ENCODE data around the gene RFX3. TPM values are rescaled to one million over a fixed set of nuclear protein-coding genes. Genes with fewer than 3 reads are reported as not detected.

RFX3 gene
- total RNA-seq, 1 donor from 2014 or later: 16.3 TPM

DNA sequence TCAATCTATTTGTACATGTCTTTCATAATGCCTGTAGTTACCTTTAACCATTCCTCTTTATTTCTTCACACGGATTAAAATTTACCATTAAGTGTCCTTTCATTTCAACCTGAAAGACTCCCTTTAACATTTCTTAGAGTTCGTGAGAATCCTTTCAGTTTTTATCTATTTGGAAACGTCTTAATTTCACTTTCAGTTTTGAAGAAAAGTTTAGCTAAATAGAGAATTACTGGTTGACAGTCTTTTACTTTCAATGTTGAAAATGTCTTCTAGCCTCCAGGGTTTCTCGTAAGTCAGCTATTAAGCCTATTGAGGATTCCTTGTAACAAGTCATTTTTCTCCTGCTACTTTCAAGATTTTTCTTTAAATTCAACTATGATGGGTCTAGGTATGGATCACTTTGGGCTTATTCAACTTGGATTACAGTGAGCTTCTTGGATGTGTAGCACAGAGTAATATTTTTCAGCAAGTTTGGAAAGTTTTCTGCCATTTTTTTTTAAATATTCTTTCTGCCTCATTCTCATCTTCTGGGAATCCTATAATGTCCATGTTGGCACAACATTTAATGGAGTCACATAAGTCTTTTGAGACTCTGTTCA, 48.5 kb downstream of the RFX3 start:
- DNase-seq (ENCODE audit: low spot score): no peak

DNA sequence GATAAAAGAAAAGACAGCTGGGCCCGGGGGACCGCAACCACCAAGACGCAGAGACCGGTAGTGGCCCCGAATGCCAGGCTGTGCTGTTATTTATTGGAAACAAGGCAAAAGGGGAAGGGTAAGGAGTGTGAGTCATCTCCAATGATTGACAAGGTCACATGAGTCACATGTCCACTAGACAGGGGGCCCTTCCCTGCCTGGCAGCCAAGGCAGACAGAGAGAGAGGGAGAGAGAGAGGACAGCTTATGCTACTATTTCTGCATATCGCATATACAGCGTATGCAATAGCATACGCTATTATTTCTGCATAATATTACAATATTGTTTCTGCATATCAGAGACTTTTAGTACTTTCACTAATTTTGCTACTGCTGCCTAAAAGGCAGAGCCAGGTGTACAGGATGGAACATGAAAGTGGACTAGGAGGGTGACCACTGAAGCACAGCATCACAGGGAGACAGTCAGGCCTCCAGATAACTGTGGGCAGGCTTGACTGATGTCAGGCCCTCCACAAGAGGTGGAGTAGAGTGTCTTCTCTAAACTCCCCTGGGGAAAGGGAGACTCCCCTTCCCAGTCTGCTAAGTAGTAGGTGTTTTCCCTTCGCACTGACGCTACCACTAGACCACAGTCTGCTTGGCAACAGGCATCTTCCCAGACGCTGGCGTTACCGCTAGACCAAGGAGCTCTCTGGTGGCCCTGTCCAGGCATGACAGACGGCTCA, 50.3 kb downstream of the RFX3 start:
- DNase-seq (ENCODE audit: low spot score): no peak

DNA sequence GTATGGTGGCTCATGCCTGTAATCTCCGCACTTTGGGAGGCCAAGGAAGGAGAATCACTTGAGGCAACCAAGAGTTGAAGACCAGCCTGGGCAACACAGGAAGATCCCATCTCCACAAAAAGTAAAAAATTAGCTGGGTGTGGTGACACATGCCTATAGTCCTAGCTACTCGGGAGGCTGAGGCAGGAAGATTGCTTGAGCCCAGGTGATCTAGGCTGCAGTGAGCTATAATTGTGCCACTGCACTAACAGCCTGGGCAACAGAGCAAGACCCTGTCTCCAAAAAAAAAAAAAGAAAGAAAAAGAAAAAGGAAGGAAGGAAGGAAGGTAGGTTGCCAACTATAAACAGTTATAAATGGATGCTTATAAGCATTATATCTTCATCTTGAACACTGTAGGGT, 51.0 kb downstream of the RFX3 start:
- no peak for DNase-seq (ENCODE audit: low spot score)

DNA sequence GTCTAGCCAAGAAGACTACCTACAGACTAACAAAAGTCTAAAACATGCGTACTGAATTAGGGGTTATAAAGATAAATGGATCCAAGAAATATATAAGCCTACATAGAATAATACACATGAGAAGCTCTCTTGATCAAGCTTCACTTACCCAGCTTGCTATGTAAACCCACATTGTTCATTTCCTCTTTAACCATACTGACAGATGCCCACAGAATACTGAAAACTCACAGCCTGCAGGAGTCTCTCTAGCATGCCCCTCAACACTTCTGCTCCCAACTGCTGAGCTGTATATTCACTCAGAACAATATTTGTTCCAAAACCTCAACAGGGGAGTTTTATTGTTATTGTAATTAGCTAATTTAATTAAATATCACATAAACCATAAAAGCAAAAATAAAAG, 52.4 kb downstream of the RFX3 start:
- no peak for DNase-seq (ENCODE audit: low spot score)

DNA sequence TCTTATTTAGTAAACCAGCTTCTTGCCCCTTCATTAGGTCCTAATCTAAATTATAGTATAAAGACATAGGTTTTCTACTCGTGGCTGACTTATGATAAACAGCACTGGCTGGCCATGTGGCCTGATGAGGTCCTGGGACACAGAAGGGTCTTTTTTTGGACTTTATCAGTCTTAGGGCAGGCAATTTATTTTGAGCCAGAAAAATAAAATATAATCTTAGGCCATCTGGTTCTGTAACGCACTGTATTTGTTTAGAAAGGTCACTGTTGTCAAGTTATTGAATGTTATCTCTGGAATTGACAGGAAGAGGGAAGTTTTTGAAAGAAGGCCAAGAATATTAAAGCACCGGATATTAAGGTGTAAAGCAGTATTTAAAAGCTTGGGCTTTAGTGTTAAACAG, 53.9 kb downstream of the RFX3 start:
- no peak for DNase-seq (ENCODE audit: low spot score)

DNA sequence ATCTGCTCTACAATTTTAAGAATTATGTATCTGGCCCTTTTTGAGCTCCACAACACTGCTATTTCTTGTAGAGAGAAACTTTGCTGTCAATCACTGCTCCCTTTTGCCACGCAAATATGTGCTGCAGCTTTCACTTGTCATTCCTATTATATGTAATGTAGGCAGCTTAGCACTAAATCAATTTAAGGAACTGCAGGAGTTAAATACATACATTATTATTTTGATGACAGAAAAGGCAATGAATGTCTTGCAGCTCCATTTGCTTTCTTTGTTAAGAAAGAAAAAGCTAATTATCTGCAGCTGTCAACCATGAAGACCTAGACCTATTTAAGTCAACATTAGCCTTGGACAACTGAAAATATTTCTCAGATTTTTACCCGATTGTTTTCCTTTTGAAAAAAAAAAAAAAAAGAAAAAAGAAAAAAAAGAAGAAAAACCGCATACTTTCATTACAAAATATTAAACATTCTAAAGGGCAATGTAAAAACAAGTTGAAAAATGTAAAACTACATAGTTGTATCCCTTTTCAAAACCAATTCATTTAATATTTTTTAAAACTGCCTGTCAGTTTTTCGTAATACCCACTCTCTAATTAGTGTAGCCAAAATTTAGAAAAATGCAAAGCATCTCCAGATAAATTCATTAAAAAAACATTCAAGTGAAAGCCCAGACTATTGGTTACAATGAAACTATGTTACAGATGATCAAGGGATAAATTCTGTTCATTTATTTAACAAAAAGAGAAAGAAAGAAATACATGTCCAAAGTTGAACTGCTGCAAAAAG, 57.2 kb downstream of the RFX3 start:
- DNase-seq (ENCODE audit: low spot score): no peak

DNA sequence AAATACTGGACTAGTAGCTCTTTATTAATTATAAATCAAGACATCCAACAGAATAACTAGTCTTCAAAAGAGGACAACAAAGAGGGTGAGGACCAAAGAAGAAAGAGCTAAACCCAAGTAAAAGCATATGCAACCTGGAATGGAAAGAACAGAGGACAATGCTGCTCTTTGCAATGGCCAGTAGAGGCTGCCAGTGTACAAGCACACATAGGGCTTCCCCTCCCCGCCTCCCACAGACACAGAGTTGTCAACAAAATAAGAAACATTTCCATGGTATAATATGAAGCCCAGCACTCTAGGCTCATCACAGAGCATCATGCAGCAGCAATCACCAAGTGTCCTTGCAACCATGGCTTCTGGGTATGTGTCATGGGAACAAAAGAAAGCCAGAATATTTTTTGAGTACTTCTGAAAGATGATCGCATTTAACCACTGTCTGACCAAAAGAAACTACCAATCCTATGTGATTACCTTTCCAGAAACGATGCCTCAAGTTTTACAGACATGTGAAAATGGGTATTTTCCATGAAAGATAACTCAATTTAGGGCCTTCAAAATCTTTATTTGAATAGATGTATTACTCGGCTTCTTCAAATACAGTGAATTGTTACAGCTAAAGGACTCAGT, 58.1 kb downstream of the RFX3 start:
- DNase-seq (ENCODE audit: low spot score): peak; percentile 50

DNA sequence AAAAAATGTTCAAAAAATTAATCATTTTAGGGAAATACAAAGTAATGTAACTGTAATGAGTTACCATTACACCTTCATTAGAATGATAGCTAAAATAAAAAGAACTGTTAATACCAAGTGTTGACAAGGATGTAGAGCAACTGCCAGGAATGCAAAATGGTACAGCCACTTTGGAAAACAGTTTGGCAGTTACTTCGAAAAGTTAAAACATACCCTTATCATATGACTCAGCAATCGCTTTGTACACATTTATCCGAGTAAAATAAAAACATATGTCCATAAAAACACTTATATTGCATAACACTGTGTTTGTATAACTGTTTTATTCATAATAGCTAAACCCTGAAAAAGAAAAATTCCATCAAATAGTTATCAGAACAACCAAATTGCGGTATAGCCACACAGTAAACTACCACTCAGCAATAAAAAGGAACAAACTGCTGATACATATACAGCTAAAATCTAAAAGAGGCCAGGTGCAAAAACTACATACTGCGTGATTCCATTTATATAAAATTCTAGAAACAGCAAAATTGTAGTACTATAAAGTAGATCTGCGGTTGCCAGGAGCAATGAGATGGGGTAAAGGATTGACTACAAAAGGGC, 61.7 kb downstream of the RFX3 start:
- no peak for DNase-seq (ENCODE audit: low spot score)

DNA sequence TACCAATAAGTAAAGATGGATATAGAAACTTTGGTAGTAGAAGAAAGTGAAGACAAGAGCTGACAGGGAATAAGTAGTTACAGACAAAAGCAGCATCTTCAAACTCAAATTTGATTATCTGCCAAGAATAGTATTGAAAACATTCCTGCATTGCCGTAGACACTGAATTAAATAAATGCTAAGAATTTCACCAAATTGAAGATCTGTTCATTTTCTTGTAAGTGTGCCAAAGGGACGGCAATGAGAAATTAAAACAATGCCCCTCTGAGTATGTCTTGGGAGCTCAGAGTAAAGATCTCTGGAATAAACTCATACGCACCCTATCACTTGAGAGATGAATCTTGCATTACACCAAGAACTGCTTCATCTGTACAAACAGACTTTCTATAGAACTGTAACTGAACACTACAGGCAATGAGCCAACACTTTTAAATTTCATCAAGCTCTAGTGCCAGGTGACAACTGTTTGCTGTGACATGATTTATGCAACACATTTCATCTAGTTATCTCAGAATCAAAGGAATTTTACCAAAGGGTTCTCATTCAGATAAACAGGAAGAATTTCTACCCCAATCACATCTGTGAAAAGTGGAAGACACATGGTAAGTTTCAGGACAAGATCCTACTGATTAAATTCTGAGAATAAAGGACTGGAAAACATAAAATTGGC, 66.9 kb downstream of the RFX3 start:
- no peak for DNase-seq (ENCODE audit: low spot score)

DNA sequence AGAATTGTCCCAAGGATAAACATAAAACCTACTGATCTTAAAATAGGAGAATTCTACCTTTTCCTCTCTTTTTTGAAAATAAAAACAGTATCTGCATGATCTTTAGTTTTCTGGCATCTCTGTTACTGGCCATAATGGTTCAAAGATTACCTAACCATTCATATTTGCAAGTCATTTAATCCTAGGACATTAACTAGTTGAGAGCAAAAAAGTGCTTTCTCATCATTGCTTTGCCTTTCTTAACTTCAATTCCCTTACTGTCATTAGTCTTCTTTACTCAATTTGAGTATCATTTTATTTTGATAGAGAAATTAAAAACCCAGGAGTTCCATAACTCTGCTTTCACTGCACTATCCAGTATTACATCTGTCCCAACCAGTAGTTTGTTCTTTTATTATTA, 68.6 kb downstream of the RFX3 start:
- DNase-seq (ENCODE audit: low spot score): no peak

DNA sequence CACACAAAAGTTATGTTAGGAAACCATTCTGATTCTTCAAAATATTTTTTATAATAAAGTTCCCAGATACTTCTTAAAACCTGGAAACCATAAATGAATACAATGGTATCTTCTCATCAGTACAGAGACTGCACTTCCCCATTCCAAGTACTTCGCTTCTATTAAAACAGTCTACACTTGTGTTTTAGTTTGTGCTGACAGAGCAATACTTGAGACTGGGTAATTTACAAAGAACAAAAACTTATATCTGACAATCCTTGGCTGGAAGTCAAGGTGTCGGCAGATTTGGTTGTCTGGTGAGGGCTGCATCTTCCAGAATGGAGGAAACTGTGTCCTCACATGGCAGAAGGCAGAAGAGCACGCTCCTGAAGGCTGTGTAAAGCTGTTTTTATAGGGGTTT, 70.1 kb downstream of the RFX3 start:
- no peak for DNase-seq (ENCODE audit: low spot score)

DNA sequence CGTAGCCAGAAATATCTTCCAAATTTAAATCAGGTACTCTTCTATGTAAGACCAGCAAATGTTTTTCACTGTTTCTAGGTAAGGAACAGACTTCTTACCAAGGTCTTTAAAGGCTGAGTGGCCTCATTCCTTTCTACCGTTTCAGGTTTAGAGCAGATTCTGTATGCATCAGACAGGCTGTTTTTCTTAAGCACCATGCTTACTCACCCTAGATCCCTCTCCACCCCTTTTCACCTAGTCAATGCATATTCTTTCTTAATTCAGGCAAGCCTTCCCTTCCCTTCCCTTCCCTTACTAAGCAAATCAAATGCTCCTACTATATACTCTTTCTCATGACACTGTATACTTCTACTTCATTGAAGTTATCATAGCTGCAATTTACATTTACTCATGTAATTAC, 70.7 kb downstream of the RFX3 start:
- no peak for DNase-seq (ENCODE audit: low spot score)

DNA sequence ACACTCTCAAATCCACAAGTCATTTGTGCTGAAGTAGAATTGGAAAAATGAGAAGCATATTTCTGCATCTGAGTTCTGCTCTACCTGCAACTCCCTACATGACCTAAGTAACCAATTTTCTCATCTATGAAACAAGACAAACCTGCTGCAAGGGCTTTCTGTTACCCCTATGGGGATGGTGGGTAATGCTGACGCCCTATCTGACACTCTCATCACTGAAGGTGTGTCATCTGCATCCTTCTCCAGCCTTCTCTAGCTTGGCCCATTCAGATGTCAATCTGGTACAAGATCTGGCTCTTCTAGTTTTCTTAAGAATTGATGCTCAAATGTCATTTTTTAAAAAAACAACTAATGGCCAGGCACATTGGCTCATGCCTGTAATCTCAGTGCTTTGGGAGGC, 73.8 kb downstream of the RFX3 start:
- DNase-seq (ENCODE audit: low spot score): no peak

DNA sequence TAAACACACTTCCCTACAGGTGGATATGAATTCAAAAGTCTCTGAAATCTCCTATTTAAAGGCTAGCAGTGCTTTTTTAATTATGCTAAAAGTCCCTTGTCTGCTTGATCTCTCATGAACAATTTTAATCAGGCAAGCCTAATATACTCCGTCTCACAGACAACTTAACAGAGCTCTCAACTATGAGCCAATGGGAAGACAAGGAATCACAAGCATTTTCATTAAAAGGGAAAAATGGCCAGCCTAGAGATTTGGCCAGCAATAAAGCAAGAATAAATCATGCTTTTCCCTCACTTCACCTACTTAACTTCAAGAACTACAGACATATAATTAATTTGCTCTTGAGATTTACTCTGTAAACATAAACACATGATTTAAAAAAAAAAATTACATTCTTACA, 78.0 kb downstream of the RFX3 start:
- no peak for DNase-seq (ENCODE audit: low spot score)

DNA sequence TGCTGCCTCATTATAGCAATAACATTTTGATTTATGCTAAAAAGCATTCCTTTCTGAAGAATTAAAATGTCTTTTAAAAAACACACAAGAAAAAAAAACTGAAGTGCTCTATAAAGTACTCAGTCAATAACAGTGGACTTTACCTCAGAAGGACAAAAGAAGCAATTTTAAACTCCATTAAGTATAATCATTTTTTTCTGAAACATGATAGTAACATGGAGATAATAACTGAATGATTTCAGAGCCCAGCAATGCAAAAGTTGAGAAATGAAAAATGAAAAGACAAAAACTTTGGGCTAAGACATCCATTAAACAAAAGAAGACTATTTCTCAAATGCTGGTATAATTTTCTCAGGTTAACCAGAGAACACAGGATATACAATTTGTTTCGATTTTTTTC, 78.7 kb downstream of the RFX3 start:
- no peak for DNase-seq (ENCODE audit: low spot score)

DNA sequence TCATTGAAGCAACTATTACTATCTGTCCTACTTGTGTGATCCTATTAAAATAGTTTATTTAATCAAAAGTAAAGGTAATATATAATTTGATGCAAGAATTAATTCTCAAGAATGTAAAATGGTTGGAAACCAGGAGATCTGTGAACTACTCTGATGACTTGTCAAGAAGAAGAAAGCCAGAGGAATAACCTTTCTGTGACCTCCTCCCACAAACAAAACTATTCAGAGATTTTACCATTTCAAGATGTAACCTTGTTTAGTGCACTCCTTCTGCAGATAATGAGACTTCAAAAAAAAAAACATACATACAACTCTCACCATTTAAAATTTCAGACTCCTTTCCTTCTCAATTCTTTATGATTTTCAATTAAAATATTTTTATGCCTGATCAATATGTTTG, 79.5 kb downstream of the RFX3 start:
- DNase-seq (ENCODE audit: low spot score): no peak

DNA sequence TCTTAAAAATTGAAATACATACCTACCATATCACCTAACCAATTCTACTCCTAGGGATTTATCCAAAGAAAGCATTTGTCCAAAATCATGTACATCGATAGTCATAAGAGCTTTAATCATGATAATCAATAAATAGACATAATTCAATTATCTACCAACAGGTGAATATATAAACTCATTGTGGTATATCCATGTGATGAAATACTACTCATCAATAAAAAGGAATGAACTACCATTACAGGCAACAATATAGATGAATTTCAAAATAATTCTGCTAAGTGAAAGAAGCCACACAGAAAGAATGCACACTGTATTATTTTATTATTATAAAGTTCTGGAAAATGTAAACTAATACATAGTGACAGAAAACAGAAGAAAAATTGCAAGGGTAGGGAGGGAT, 81.8 kb downstream of the RFX3 start:
- no peak for DNase-seq (ENCODE audit: low spot score)

DNA sequence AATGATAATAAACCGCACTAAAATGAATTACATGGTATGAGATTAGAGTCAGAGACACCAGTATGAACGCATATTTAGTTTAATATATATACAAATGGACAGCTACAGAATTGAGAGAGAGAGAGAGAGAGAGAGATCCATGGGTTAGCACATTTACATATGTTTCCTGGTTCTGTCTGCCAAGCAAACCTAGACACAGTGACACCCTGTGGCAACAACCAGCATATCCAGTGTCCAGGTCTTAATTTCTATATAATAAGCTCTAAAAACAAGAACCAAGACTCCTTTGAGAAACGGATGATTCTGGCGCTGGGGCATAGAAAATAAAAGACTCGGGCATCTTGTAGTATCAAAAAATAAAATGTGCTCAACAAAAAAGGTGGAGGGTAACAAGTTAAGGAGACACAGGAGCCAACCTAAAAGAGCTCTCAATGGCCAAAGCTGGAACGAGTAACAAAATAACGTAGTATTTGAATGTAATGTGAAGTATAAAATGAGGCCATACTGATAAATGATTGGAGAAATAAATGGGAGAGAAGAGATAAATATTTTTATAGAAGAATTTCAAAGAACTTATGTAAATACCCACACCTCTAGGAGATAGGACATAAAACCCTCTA, 84.5 kb downstream of the RFX3 start:
- DNase-seq (ENCODE audit: low spot score): peak; percentile 51

DNA sequence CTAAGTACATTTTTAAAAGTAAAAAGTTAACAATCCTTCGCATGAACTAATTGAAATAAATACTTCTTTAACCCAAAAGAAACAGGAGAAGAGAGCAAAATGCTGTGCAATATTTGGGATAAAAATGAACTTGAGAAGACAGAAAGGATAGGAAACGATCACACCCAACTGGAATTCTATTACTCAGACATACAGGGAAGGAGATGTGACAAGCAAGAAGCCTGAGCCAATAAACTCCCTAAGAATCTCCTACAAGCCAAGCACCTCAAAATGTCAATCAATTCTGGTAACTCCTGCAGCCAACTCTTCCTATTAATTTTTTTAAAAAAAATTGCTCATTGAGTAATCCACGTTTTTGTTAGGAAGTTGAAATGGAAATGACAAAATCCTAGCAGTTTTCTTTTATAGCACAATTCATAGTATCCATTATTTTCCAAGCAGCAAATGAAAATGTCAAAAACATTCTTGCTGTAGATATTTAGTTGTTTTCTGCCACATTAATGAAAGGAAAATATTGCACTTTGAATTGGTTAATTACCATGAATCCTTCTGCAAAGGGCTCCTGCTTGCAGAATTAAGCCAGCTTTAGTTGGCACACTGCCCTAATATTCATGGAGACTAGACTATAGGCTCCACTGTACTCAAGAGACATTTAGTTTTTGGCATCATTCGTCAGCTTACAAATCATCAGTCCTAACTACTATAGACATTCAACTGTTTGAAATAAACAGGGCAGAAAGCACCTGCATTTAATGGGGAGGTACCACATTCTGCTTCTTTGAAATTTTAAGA, 89.0 kb downstream of the RFX3 start:
- DNase-seq (ENCODE audit: low spot score): no peak

DNA sequence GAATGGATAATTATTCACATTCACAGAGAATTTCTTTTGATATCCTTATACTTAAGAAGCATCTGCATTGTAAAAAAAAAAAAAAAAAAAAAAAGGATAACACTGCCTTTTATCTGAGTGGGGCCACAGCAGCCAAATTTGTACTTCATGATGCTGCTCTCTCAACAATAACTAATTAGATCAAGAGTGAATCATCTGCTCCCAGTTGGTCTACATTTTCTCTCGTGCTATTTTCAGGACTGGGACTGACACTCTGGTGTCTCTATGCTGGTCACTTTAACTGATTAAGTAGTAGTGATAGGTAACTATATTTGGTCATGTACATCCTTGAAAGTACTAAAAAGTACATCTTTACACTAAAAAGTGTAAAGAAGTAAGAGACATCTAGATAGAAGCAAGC, 90.1 kb downstream of the RFX3 start:
- DNase-seq (ENCODE audit: low spot score): no peak

Data from mucosa of gallbladder (tissue), 1 donor.